Nucleus accumbens (tissue), 56 donors: ENCODE data around the gene DCBLD1.
"Not testable (repeated sequence)": the region's sequence is repeated elsewhere in the genome, so short reads cannot be mapped to it uniquely, and the experiment has no call there.

ENCODE experiments used
- DNase-seq, 56 donors: peaks; one replicate each; lab custom pipeline; 2025; lab: John Stamatoyannopoulos, UW

The DCBLD1 gene

GRCh38 chr6:117496383-117496990 lies 14.0 kb downstream of the DCBLD1 start:
- DNase-seq = no peak

GRCh38 chr6:117497237-117497636 lies 14.8 kb downstream of the DCBLD1 start:
- no peak for DNase-seq

GRCh38 chr6:117498159-117498558 lies 15.7 kb downstream of the DCBLD1 start:
- no peak for DNase-seq

GRCh38 chr6:117501722-117502121 lies 19.2 kb downstream of the DCBLD1 start:
- no peak for DNase-seq

- DNase-seq = no peak
These were observed 20.1 kb downstream of the DCBLD1 start for GRCh38 chr6:117502580-117502979.

GRCh38 chr6:117503211-117503610 lies 20.7 kb downstream of the DCBLD1 start:
- no peak for DNase-seq

GRCh38 chr6:117504478-117505144 lies 22.1 kb downstream of the DCBLD1 start:
- DNase-seq = no peak

GRCh38 chr6:117505311-117505710 lies 22.8 kb downstream of the DCBLD1 start:
- DNase-seq = no peak

GRCh38 chr6:117506180-117506835 lies 23.8 kb downstream of the DCBLD1 start:
- DNase-seq = no peak

GRCh38 chr6:117506907-117507306 lies 24.4 kb downstream of the DCBLD1 start:
- DNase-seq = no peak

GRCh38 chr6:117508450-117508971 lies 26.0 kb downstream of the DCBLD1 start:
- DNase-seq = no peak

- no peak for DNase-seq
These were observed 26.5 kb downstream of the DCBLD1 start for GRCh38 chr6:117509021-117509420.

- no peak for DNase-seq
These were observed 29.8 kb downstream of the DCBLD1 start for GRCh38 chr6:117512056-117512828.

- DNase-seq = no peak
These were observed 30.6 kb downstream of the DCBLD1 start for GRCh38 chr6:117512987-117513573.

GRCh38 chr6:117513778-117514365 lies 31.4 kb downstream of the DCBLD1 start:
- DNase-seq = no peak

- no peak for DNase-seq
These were observed 32.2 kb downstream of the DCBLD1 start for GRCh38 chr6:117514655-117515054.

- DNase-seq = no peak
These were observed 32.9 kb downstream of the DCBLD1 start for GRCh38 chr6:117515326-117515725.

GRCh38 chr6:117517995-117518394 lies 35.5 kb downstream of the DCBLD1 start:
- not testable (repeated sequence) for DNase-seq

GRCh38 chr6:117518870-117519269 lies 36.4 kb downstream of the DCBLD1 start:
- no peak for DNase-seq
